SHP77 treated with DMSO at 0.1 percent for 48 hours (cell line): ENCODE data around the gene EFCAB8.

Source experiments
- DNase-seq: peaks from one replicate; lab custom pipeline; 2025; lab: John Stamatoyannopoulos, UW

The EFCAB8 gene

DNA sequence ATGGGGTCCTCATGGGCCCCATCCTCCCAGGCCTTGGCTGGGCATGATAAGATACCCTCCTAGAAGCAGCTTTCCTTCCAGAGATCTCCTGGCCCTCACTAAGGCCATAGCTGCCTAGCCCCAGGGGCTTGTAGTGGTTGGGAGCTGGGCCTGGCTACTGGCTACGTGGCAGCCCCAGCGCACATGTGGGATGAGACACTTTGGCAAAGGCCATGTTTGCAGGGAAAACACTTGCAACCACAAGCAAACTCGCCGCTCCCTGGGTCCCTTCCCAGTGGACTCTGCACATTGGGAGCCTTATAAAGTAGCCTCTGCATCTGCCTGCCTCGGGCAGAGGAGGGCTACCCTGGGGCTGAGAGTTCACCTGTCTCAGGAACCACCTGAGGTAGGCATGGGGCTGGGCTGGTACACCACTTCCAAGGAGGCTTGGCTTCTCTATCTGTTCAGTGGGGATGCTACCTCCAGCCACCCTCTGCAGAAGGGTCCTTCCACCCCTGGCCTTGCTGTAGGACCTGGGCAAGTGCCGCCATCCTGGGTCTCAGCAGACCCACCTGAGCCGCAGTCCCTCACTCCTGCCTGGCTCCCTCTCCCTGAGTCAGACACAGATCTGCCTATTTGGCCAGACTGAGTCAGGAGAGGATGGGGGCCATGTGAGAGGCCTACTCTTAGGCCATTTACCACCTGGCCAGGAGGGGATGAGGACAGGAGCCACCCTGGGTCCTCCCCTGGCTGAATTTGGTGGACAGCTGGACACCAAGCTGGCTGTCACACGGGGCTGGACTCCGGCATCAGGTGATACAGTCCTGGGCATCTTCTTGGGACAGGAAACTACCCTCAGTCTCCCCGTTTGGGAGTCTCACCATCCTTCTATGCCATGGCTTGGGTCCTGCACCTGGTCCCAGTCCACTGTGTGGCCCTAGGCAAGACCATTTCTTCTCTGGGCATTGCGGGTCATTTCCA lies 148.9 kb downstream of the EFCAB8 start, which contains the start of gene BPIFB2:
Gene BPIFB2, plus strand, starts transcription at position 329 of the 960 bp plus-strand sequence. CDS start 871 bp downstream, outside the sequence.
- no peak for DNase-seq

DNA sequence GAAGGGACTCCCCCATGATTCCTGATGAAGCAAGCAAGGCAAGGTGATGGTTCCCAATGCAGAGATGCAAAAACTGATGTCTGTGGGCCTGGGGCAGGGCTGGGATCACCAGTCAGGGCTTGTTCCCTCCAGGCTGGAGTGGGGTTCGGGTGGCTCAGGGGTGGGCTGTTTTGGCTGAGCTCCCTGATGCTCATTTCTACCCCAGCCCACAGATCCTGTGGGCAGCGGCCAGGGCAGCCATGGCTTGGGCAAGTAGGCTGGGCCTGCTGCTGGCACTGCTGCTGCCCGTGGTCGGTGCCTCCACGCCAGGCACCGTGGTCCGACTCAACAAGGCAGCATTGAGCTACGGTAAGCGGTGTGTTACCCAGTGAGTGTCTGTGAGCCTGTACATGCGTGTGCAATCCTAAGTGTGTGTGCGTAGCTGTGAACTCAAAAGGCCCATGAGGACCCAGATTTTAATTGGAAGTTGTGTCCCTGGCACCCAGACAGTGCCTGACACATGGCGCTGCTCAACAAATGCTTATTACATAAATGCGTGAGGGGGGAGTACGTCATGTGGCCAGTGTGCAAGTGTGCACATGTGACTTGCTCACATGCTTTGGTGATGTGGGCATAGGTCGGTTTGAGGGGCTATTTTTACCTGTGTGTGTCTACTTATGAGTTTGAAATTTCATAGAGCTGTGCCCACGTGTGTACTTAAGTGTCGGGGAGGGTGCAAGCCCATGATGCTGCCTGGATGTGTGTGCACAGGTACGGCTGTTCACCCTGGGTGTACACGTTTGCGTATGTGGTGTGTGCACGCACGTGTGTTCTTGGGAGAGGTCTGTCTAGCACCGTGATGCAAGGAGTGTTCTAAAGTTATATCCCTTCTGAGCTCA lies 149.9 kb downstream of the EFCAB8 start:
- no peak for DNase-seq

DNA sequence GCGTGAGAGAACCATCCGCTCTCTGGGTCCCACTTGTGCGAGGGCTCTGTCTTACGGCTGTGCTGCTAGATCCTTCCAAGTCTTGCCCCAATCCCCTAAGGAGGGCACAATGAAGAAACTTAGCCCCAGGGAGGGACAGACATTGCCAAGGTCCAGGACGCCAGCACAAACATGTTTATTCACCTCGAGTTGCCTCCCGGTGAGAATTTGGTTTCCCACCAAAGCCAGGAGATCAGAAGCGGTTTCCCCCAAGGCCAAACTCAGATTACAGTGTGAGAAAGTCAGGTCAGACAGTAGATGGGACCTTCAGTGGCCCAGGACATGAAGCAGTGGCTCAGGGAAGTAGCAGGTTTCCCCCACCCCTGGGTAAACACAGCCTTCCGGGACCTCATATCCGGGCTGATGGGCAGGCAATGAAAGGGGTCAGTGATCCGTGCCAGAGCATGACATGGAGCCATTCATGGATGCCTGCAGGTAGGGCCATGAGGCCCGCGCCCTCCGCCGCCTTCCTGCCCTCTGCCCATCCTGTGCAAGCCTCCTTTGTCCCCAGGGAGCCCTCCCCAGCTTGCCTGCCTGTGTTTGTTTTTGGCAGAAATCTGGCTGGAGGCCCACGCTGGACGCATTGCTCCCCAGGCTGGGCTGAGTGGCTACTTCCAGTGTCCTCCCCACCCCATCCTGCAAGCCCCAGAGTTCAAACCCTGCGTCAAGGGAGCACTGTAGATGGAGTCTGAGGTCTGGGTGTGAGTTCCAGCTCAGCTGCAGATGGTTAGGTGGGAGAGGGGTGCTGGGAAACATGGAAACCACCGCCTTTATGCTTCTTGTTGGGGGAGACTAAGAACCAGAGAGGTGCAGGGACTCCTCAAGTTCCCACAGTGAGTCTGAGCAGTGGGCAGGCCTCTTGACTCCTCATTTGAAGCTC lies 150.8 kb downstream of the EFCAB8 start:
- DNase-seq: no peak

DNA sequence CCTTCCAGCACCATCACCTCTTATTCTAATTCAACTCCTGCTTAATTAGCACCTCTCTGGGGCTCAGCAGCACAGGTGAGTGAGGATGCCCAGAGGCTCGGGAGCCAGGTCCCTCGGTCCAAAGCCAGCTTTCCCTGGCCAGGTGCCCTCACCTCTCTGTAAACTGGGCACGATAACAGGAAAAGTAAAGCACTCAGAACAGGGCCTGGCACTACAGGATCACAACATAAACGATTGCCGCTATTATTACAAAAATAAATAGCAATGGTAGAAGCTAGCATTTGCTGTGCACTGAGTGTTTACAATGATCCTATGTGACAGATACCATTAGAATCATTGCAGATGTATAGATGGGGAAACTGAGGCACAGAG lies 151.4 kb downstream of the EFCAB8 start:
- DNase-seq: no peak

DNA sequence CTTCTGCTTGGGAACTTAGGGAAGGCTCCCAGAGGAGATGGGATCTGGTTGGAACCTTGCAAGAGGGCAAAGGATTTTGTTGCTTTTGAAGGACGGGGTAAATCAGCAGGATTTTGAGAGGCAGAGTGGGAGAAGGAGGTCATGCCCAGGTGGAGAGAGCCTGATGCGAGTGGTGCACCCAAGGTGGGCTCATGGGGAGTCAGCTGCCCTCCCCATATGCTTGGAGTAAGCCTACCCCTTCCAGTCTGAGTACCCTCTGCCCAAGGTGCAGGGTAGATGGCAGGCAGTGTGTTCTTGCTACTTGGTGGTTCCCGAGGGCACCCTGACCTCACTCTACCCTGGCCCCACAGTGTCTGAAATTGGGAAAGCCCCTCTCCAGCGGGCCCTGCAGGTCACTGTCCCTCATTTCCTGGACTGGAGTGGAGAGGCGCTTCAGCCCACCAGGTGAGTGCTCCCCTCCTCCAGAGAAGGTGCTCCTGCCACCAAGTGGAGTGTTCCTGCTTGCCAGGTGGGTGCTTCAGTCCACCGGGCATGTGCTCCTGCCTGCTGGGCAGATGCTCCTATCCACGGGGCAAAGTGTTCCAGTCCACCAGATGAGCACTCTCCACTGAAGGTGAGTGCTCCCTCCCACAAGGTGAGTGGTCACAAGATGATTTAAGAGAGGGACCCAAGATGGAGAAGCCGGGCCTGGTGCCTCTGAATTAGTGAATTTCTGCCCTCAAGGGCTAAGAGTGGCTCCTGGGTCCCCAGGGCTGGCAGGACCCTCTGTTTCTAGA lies 152.1 kb downstream of the EFCAB8 start:
- DNase-seq: no peak
